Measurements from ENCODE around the gene RELN.

Gene RELN

DNA sequence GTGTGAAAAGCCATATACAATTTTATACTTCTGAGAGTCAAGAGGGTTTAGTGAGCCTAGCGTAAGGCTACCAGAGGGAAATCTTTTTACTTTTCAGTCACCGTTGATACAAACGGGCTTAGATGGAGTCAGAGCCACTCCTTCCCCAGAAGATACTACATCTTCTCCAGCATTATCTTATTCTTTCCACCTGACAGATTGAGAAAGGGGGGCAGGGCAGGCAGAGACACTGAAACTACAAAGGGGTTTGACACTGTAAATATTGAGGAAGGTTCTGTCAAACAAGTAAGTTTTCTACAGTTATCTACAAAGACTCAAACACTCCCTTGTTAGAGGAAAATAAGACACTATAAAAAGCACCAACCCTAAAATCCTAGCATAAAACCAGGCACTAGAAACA, 100.0 kb downstream of the RELN start:
- no peak for DNase-seq

- no peak for DNase-seq
These were observed 100.8 kb downstream of the RELN start for GRCh38 chr7:103888603-103889153.

- DNase-seq = no peak
These were observed 101.4 kb downstream of the RELN start for GRCh38 chr7:103887853-103888602.

- no peak for DNase-seq
These were observed 102.4 kb downstream of the RELN start for GRCh38 chr7:103887050-103887449.

GRCh38 chr7:103879928-103880600, 109.4 kb downstream of the RELN start:
- DNase-seq = no peak

DNA sequence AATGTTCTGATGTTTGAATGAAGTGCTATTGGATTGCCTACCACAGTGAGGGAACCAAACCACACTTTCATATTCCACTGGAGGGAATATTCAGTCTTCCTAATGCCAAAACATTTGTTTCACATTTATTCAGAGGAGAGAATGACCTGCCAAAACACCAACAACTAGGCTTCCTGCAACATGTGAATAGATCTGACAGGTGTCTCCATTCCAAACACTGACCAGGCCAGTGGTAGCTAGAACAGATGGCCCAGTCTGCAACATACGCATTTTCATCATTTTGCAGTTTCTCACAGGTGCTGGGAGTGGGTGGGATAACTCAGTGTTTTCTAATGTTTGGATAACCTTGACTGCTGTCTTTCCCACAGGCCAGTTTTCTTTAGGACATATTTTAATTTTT, 110.0 kb downstream of the RELN start:
- DNase-seq = no peak

DNA sequence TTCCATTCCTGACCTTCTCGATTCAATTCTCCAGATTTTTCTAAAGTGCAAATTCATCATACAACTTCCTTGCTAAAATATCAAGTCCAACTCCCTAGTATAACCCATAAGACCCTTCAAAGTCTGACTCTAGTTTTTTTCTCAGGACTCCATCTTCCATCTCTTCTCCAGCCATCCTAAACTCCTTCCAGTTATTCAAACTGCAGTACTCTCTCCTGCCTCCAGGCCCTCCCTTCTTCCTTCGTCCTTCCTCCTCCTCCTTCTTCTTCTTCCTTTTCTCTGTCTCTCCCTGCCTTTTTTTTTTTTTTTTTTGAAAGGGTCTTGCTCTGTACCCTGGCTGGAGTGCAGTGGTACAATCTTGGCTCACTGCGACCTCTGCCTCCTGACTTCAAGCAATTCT, 111.9 kb downstream of the RELN start:
- DNase-seq = no peak

- DNase-seq = no peak
These were observed 113.7 kb downstream of the RELN start for GRCh38 chr7:103875718-103876117.

GRCh38 chr7:103871473-103871872, 118.0 kb downstream of the RELN start:
- no peak for DNase-seq

DNA sequence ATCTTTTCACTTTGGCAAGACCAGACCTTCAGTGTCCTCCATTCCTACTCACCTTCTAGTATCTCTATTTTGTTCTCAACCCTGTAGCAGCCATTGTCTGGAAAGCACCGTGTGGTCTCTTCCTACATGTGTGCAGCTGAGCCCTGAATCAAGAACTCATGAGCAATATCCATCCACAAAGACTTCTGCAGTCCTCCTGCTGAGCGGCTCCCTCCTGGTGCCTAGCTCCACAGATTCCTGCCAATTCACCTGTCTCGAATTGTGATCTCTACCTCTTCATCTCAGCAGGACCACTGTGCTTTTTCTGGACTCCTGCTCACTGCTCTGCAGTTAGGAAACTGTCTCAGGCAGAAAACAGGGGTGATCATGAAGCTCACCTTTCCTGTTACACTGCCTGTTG, 118.8 kb downstream of the RELN start:
- no peak for DNase-seq

GRCh38 chr7:103867874-103868273, 121.6 kb downstream of the RELN start:
- DNase-seq = no peak

GRCh38 chr7:103866919-103867318, 122.5 kb downstream of the RELN start:
- DNase-seq = no peak

GRCh38 chr7:103865442-103865841, 124.0 kb downstream of the RELN start:
- no peak for DNase-seq

GRCh38 chr7:103862302-103863035, 127.0 kb downstream of the RELN start:
- DNase-seq = no peak

DNA sequence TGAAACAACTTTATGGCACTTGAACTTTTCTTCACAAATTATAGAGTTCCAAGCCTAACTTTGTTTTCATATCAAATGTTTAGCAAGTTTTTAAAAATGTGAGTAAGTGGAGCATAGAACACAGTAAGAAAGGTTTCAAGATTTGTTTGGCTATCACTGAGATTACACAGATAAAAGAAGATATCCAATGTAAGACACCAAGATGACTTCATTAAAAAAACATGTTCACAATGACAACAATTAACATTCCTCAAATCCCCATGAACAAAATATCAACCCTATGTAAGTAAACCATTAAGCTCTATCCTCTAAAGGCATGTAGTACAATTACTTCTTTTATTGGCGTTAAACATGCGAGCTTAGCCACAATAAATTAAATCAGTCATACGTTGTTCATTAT, 129.7 kb downstream of the RELN start:
- DNase-seq = no peak

DNA sequence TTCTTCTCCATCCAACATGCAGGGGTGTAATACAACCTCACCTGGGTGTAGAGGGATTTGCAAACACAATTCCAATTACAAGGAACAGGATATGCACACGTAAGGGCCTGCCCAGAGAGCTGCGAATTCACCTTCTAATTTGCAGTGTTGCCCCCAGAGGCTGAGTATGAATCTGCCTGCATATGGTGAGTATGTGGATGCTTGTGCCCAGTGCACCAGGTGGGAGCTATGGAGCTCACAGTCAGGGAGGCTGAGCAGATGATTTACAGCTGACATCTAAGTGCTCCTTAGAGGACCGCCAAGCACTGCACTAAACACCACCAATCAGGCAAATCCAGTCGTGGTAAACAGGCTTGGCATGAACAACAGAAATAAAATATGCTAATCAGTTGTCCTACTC, 132.0 kb downstream of the RELN start:
- DNase-seq = no peak

- DNase-seq = no peak
These were observed 132.5 kb downstream of the RELN start for GRCh38 chr7:103856929-103857328.

DNA sequence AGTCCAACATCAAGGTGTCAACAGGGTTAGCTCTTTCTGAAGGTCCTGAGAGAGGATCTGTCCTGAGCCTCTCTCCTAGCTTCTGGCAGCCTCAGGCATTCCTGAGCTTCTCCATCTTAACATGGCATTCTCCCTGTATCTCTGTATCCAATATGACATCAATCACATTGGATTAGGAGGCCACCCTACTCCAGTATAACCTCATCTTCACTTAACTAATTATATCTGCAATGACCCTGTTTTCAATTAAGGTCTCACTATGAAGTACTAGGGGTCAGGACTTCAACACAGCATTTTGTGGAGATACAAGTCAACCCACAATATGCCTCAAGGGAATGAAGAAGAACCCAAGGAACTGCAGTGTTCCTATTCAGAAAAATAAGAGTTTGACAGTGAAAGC, 133.8 kb downstream of the RELN start:
- no peak for DNase-seq

DNA sequence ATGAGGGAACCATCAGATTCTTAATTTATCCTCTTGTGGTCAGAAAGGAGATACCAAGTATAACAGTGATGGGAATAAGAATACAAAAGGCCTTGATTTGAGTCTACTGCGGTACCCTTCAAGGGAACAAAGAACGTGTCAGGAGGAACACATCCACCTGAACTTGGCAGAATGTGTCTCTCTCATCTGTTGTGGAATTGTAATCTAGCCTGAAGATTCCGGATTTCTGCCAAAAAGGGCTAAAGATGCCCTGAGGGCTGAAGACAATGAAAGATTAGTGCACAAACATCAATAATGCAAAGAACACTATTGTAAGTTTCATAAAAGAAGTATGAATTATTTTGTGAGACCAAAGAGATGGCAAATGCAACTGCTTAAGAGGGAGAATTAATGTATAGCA, 134.8 kb downstream of the RELN start:
- no peak for DNase-seq

GRCh38 chr7:103851357-103851756, 138.1 kb downstream of the RELN start:
- DNase-seq = no peak

GRCh38 chr7:103843689-103844480, 145.6 kb downstream of the RELN start:
- no peak for DNase-seq

DNA sequence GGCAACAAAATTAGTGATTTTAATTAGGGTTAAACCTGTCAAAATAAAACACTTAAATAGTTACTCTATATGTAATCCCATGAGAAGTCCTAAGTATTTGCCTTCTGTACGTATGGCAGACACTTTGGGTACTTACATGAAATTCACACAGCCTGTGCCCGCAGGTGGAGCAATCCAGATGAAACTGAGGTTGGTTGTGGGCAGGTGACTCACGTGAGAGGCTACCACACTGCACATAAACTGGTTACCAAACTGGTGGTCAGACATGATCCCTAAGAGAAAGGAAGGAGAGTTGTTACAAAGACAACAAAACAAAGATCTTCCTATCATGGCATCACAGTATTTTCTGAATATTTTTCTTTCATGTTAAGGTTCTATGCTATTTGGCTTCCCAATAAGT, 156.1 kb downstream of the RELN start:
- DNase-seq = no peak

DNA sequence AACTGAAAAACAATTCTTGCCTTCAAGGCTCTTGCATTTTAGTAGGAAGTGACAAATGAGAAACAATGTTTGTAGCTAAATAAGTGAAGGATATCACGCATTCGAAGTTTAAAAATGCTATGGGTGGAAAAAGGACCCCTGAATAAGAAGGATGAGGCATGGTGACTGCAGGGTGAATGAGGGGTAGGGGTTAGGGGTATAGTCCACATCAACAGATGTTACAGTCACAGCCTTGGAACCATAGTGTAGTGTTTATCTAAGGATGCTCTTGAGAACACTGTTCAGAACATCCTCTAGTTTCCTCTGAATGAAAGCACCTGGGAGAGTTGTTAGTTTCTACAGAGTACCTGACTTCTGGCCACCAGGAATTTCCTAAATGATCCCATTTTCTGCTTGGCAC, 157.0 kb downstream of the RELN start:
- DNase-seq = no peak

Measured in NCI-H1048 (cell line).